Liver (tissue), 3 donors: ENCODE results near the gene GMPR2.

ENCODE experiments used
- ATF3 ChIP-seq: IDR thresholded peaks from 2 replicates; pipeline ENCODE4 v1.6.1; 2016; ENCODE audit warnings: antibody characterized with exemption
- CTCF ChIP-seq: fragments of 150-350 bp; IDR thresholded peaks from 2 replicates; pipeline ENCODE4 v1.5.1; 2017; ENCODE audit warnings: improper control_type of control experiment, low read depth, low read length; ENCODE audit not compliant: missing input control
- FOXA1 ChIP-seq: IDR thresholded peaks from 2 replicates; pipeline ENCODE4 v1.6.1; 2016; ENCODE audit warnings: antibody characterized with exemption
- GABPA ChIP-seq, 2 donors: IDR thresholded peaks in 1 of 2; conservative IDR thresholded peaks in 1 of 2; 2 replicates each; pipeline ENCODE4 v1.6.1; 2016; ENCODE audit warnings: antibody characterized with exemption in 2 of 2, mild to moderate bottlenecking in 1 of 2, moderate library complexity in 1 of 2
- HNF4G ChIP-seq: IDR thresholded peaks from 2 replicates; pipeline ENCODE4 v1.6.1; 2016; ENCODE audit warnings: antibody characterized with exemption
- JUND ChIP-seq, 2 donors: IDR thresholded peaks; 2 replicates each; pipeline ENCODE4 v1.6.1; 2016; ENCODE audit warnings: antibody characterized with exemption in 2 of 2
- RAD21 ChIP-seq, 2 donors: IDR thresholded peaks; 2 replicates each; pipeline ENCODE4 v1.6.1; 2016; ENCODE audit warnings: antibody characterized with exemption in 2 of 2, mild to moderate bottlenecking in 2 of 2
- REST ChIP-seq: IDR thresholded peaks from 2 replicates; pipeline ENCODE4 v1.6.1; 2016; ENCODE audit warnings: antibody characterized with exemption, mild to moderate bottlenecking
- RXRA ChIP-seq, 2 donors: IDR thresholded peaks; 2 replicates each; pipeline ENCODE4 v1.6.1; 2017 to 2018; ENCODE audit warnings: antibody characterized with exemption in 2 of 2, mild to moderate bottlenecking in 1 of 2
- SP1 ChIP-seq: IDR thresholded peaks from 2 replicates; pipeline ENCODE4 v1.6.1; 2018; ENCODE audit warnings: antibody characterized with exemption, mild to moderate bottlenecking
- TAF1 ChIP-seq: conservative IDR thresholded peaks from 2 replicates; pipeline ENCODE4 v1.6.1; 2016; ENCODE audit warnings: antibody characterized with exemption, mild to moderate bottlenecking
- YY1 ChIP-seq: IDR thresholded peaks from 2 replicates; pipeline ENCODE4 v1.6.1; 2016; ENCODE audit warnings: antibody characterized with exemption, mild to moderate bottlenecking
- TF ChIP-seq, protein P1 (sequence below): IDR thresholded peaks from 2 replicates; pipeline ENCODE4 v1.6.1; 2016; ENCODE audit warnings: antibody characterized with exemption
- donor health status: healthy.
- donor health status: healthy.

GRCh38 chr14:24263848-24264247 lies 31.1 kb downstream of the GMPR2 start:
- TF ChIP-seq CTCF (no peak), RAD21 (IDR thresholded peaks at IDR 0.05) (no peak), YY1 (no peak), REST (no peak), RXRA (IDR thresholded peaks at IDR 0.05) (no peak), ATF3 (no peak), FOXA1 (no peak), JUND (IDR thresholded peaks at IDR 0.05) (no peak), SP1 (no peak), GABPA (IDR thresholded peaks at IDR 0.05 in 1 of 2, conservative IDR thresholded peaks at IDR 0.05 in 1 of 2) (no peak), TAF1 (no peak), HNF4G (no peak)
- TF ChIP-seq, protein P1, sequence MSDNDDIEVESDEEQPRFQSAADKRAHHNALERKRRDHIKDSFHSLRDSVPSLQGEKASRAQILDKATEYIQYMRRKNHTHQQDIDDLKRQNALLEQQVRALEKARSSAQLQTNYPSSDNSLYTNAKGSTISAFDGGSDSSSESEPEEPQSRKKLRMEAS: no peak
